ENCODE data around the gene TM2D1.
"Not testable (repeated sequence)": the region's sequence is repeated elsewhere in the genome, so short reads cannot be mapped to it uniquely, and the experiment has no call there.

The TM2D1 gene

GRCh38 chr1:61724813-61725694 is at the start of gene TM2D1:
TSS of gene TM2D1 (minus strand) at chr1:61725141. CDS start at chr1:61725120, 21 bp downstream.
- peak; percentile 82 to 83 for DNase-seq

GRCh38 chr1:61770131-61770530 is 45.2 kb upstream of the TM2D1 start:
- DNase-seq: no peak

GRCh38 chr1:61757950-61758349 is 33.0 kb upstream of the TM2D1 start:
- DNase-seq: no peak

GRCh38 chr1:61756773-61757172 is 31.8 kb upstream of the TM2D1 start:
- DNase-seq: no peak

DNA sequence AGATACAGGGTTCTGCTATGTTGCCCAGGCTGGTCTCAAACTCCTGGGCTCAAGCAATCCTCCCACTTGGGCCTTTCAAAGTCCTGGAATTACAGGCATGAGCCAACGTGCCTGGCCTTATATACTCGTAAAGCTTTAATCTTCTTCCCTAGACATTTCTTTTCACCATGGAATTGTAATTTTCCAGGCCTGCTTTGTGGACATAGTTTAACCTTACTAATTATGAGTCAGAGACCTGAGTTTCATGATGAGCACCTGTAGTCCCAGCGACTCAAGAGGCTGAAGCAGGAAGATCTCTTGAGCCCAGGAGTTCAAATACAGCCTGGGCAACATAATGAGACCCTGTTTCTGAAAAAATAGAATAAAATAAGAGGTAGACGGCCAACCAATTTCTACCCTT is 29.6 kb upstream of the TM2D1 start:
- DNase-seq: no peak

GRCh38 chr1:61753998-61754508 is 29.1 kb upstream of the TM2D1 start:
- DNase-seq: no peak

DNA sequence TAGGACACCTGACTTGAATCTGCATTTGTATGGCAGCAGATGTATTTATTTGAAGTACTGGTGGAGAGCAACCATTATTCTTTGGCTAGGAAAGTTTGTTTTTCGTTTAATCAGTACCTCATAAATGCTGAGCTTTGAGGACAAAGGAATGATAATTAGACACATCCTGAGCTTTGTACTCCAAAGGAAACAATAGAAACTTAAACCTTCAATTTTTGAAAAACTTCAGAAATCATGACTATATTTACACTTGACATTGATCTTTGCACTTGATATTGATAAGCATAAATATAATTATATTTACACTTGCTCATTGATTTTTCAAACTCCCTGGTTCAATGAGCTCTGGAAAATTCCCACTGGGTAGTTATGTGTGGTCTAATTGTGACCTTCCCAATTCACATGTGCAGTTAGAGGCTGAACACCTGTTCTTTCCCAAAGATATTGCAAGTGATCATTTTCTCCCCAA is 28.0 kb upstream of the TM2D1 start:
- DNase-seq: no peak

- no peak for DNase-seq
Observed at GRCh38 chr1:61749574-61749973, 24.6 kb upstream of the TM2D1 start.

DNA sequence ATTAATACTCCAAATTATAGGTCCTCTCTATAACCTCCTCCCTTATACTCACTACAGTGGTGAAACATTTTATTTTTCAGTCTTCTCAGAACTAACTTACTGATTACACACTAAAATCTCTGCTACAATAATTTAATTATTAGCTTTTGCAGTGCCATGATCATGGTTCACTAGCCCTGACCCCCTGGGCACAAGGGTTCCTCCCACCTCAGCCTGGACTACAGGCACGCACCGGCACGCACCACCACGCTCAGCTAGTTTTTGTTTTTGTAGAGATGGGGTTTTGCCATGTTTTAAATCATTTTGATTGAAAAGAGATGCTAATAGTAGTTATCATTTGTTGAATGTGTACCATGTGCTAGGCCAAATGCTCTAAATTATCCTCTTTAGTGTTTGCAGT is 23.6 kb upstream of the TM2D1 start:
- DNase-seq: no peak

DNA sequence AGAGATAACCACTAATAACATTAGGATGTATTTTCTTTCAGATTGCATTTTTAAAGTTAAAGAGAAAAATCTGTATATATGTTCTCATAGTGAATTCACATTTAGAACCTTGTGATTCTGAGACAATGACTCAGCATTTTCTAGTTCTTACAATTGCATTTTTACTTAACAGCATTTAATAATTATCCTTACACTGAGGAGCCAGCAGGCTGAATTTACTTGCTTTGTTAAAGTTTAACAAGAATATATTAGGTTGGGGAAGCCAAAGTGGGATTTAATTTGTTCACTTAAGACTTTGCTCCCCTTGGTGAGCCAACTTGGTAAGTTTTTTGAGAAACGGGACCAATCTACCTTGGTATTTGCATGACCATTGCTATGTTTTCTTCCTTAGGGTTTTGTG is 21.9 kb upstream of the TM2D1 start:
- no peak for DNase-seq

DNA sequence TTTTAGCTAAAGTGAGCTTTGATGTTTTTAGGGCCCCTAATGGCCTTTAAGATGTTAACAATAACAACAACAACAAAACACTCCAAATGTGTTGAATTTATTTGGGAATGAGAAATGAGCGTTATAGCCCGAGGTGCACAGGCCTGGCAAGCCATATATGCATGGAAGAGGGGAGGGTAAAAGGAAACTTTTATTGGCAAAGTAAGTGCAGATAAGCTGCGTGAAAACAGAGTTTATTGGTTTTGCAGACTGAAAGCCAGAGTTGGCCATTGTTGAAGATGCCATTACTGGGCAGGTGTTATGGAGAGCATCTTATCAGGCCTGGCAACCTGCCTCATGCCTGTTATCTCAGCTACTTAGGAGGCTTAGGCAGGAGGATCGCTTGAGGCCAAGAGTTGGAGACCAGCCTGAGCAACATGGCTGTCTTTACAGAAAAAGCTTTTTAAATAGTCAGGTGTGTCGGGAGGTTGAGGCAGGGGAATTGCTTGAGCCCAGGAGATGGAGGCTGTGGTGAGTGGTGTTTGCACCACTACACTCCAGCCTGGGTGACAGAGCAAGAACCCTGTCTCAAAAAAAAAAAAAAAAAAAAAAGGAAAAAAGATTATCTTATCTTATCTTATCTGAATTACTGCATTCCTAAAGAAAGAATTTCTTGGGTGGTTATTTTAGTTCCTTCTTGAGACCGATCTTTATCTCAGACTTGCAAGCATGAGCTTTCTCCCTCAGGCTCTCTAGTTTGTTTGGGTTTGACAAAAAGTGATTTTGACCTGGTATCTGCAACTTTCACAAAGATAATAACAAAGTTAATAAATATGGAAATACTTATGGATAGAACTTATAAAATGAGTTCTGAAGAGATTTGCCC is 19.0 kb upstream of the TM2D1 start:
- DNase-seq: no peak

- DNase-seq: no peak
Observed at GRCh38 chr1:61743431-61743705, 18.4 kb upstream of the TM2D1 start.

DNA sequence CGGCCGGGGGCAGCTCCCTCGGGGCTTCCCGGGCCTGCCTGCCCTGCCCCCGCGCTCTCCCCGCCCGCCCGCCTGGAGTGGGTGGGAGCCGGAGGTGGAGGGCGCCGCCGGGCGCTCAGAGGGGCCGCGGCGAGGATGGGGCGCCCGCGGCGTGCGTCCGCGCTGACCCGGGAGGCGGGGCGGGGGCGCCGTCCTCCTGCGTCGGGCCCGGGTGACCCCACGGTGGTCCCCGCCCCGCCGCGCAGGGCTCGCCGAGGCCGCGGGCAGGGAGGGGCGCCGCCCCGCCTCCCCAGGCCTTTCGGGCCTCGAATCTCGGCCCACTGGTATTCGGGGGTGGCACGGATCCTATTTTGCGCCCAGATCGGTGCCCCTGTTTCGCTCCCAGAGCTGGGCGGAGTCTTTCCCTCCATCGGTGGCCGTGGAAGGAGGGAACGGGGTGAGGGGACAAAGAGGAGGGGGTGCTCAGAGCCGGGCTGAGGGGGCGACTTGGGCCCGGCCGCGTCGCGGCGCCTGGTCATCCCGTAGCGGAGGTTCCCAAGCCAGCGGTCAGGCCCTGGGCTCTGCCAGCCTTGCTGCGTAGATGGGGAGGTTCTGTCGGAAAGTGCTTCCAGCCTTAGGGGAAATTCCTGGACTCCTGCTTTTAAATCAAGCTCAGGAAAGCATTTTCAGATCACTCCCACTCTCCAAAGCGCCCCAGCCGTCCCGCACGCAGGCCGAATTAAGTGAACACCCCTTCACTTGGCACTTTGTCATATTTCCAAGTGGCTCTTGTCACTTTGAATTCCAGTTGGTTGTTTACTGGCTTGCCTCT is 17.9 kb upstream of the TM2D1 start:
- DNase-seq: no peak

DNA sequence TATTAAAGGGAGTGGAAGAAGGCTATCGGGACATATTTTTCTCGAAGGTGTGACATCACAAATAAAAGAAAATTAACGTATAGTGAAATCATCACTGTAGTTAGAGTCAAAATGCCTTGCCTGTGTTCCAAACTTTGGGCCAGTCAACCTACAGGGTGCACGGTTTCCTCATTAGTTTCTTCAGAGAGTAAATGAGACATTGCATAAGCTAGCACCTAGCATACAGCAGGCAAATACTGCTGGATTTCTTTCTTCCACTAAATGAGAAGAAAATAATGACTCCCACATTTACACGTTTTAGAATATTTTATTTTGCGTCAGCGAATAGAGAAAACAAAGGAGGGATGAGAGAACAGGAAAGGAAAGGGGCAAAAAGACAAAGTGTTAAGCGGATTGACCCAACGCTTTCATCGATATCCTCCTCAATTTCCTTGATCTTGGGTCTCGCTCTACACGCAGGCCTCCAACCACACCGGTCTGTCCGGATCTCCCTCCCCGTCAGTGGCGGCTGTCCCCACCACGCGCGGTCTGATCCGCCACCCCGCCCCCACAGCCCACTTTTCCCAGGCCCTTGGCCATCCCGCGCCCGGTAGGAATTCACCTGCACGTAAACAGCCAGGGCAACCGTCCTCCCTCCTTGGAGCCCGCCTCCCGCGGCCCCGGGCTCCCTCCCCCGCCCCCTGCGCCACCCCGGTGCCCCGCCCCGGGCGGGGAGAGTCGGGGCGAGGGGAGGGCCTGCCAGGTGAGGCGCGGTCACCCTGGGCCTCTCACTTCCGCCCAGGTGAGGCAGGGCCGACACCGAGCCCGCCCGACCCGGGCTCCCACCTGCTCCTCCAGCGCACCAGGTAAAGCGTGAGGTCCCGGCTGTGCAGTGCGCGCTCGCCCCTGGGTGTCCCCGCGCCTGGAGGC is 17.0 kb upstream of the TM2D1 start, which contains the start of gene PATJ:
Gene PATJ, plus strand, starts transcription at position 770 of the 909 bp plus-strand sequence. CDS start 20,413 bp downstream, outside the sequence.
- DNase-seq: no peak

GRCh38 chr1:61740751-61741700 is 16.1 kb upstream of the TM2D1 start:
- DNase-seq: no peak

- DNase-seq: no peak
Observed at GRCh38 chr1:61732726-61733125, 7.8 kb upstream of the TM2D1 start.

- DNase-seq: not testable (repeated sequence)
Observed at GRCh38 chr1:61730679-61731078, 5.7 kb upstream of the TM2D1 start.

- DNase-seq: no peak
Observed at GRCh38 chr1:61727544-61727943, 2.6 kb upstream of the TM2D1 start.

DNA sequence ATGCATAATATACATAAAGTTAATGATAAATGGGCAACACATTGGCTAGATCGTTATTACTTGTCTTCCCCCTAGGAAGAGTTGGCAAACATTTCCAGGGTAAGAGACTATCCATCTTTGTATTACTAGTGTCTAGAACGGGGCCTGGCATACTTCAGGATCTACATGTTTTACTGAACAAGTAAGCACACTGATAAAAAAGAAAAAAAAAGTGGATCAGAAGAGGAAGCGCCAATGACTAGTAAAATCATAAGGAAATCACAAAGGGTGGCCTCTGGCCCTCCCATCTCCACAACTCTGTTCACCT is 482 bp downstream of the TM2D1 start:
- peak; percentile 8 to 15 for DNase-seq

DNA sequence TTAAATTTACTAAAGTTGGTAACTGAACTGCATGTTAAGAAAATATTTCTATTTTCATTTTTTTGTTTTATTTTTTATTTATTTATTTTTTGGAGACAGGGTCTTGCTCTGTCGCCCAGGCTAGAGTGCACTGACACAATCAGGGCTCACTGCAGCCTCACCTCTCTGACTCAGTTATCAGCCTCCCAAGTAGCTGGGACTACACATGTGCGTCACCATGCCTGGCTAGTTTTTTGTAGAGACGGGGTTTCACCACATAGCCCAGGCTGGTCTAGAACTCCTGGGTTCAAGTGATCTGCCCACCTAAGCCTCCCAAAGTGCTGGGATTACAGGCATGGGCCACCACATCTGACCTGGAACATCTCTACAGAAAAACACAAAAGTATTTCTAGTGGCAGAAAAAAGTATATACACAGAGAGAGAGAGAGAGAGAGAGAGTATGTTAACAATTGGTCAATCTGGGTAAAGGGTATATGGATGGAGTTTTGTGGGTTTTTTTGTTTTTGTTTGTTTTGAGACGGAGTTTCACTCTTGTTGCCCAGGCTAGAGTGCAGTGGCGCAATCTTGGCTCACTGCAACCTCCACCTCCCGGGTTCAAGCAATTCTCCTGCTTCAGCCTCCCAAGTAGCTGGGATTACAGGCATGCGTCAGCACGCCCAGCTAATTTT is 5.8 kb downstream of the TM2D1 start:
- DNase-seq: not testable (repeated sequence)

Measured in AML-193 (cell line).